Spleen (tissue), 7 donors: ENCODE results near the gene DNMT1.

Experiments used
- POLR2A ChIP-seq, 3 donors: fragments of 450-650 bp; IDR thresholded peaks; one replicate each; pipeline ENCODE4 v1.5.1; 2017; ENCODE audit warnings: antibody characterized with exemption in 3 of 3, mild to moderate bottlenecking in 1 of 3
- POLR2AphosphoS5 ChIP-seq, 3 donors: sonication (generic); formaldehyde crosslinking; IDR thresholded peaks; one replicate each; pipeline ENCODE4 v1.5.1; 2017; ENCODE audit warnings: antibody characterized with exemption in 3 of 3
- TF ChIP-seq, protein P1 (sequence below), 11 experiments: fragments of 200-600 bp in 7 of 11; fragments of 450-650 bp in 4 of 11; sonication (generic) in 4 of 11; IDR thresholded peaks in 8 of 11; conservative IDR thresholded peaks in 3 of 11; 1 replicate in 7 of 11; 2 replicates in 4 of 11; pipeline versions ENCODE4 v1.4.0 to v1.8.0; 2016 to 2021; ENCODE audit warnings: antibody characterized with exemption in 11 of 11, inconsistent platforms in 4 of 11, mild to moderate bottlenecking in 1 of 11
- donor health status: DM: no; HTN: no; CAD: no; lungs with moderate emphysema.
- donor health status: DM: no; HTN: no; CAD: no.
- donor health status: DM: no; HTN: no; CAD: no.

DNA sequence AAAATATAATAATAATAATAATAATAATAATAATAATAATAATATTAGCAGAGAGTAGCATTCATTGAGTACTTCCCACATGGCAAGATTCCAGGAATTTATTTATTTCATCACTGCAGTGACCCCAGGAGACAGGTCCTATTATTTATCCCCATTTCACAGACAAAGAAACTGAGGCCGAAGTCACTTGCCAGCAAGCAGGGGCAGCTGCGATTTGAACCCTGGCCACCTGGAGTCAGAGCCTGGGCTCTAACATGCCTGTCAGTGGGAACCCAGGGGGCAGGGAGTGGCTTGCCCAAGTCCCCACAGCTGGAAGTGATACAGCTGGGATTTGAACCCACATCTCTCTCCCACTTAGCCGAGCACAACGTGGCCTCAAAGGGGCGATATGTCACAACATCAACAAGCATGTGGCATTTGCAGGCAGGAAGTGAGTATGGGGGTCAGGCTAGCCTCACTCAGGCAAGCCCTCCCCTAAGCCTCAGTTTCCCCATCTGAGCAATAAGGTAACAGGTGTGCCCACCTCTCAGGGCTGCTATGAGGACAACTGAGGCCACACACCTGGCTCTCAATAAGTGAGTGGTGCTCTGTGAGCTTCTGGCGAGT lies 105.7 kb downstream of the DNMT1 start:
- no peak for TF ChIP-seq POLR2AphosphoS5 (IDR thresholded peaks at IDR 0.05)
- TF ChIP-seq, protein P1, sequence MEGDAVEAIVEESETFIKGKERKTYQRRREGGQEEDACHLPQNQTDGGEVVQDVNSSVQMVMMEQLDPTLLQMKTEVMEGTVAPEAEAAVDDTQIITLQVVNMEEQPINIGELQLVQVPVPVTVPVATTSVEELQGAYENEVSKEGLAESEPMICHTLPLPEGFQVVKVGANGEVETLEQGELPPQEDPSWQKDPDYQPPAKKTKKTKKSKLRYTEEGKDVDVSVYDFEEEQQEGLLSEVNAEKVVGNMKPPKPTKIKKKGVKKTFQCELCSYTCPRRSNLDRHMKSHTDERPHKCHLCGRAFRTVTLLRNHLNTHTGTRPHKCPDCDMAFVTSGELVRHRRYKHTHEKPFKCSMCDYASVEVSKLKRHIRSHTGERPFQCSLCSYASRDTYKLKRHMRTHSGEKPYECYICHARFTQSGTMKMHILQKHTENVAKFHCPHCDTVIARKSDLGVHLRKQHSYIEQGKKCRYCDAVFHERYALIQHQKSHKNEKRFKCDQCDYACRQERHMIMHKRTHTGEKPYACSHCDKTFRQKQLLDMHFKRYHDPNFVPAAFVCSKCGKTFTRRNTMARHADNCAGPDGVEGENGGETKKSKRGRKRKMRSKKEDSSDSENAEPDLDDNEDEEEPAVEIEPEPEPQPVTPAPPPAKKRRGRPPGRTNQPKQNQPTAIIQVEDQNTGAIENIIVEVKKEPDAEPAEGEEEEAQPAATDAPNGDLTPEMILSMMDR (IDR thresholded peaks at IDR 0.05 in 8 of 11, conservative IDR thresholded peaks at IDR 0.05 in 3 of 11) = no peak
- TF ChIP-seq POLR2A (IDR thresholded peaks at IDR 0.05) = no peak
